Activated CD8-positive, alpha-beta T cell treated with anti-CD3 and anti-CD28 coated beads, Interleukin-2, amount 10 ng/mL, durations not matched to agents 7 days and 5 days (primary cell): Measurements from ENCODE around the gene HLA-DRA. TPM values are rescaled to one million over a fixed set of nuclear protein-coding genes. Genes with fewer than 3 reads are reported as not detected.

Source experiments
- ATAC-seq: fragments of 150-1000 bp; cut with Tn5 transposase; one replicate; pipeline ENCODE4 v1.10.0; 2021; ENCODE audit warnings: moderate library complexity
- CTCF ChIA-PET: fragments of 350-600 bp; sonication (Branson Sonifier 250); formaldehyde crosslinking; loops from one replicate; lab custom pipeline; 2021; ENCODE audit warnings: antibody characterized with exemption; lab: Charles Lee
- POLR2A ChIA-PET: fragments of 350-600 bp; sonication (Branson Sonifier 250); formaldehyde crosslinking; loops from one replicate; lab custom pipeline; 2021; ENCODE audit warnings: antibody characterized with exemption; lab: Charles Lee
- DNase-seq: peaks from one replicate; pipeline ENCODE4 v3.0.0-alpha.2; 2020
- H3K27ac Mint-ChIP-seq: one replicate; pipeline ENCODE4 v1.8.0; 2021; ENCODE audit warnings: mild to moderate bottlenecking, mixed read lengths
- H3K27me3 Mint-ChIP-seq: one replicate; pipeline ENCODE4 v1.8.0; 2021; ENCODE audit warnings: low read depth, mixed read lengths
- H3K36me3 Mint-ChIP-seq: one replicate; pipeline ENCODE4 v1.8.0; 2021; ENCODE audit warnings: low read depth, mixed read lengths
- H3K4me1 Mint-ChIP-seq: one replicate; pipeline ENCODE4 v1.8.0; 2021; ENCODE audit warnings: low read depth, mixed read lengths
- H3K4me3 Mint-ChIP-seq: one replicate; pipeline ENCODE4 v1.8.0; 2021; ENCODE audit warnings: mild to moderate bottlenecking, mixed read lengths
- H3K9me3 Mint-ChIP-seq: one replicate; pipeline ENCODE4 v1.8.0; 2022; ENCODE audit warnings: mixed read lengths; ENCODE audit not compliant: insufficient read depth
- total RNA-seq, 2 experiments: library from RNA; stranded (reverse); gene quantifications; one replicate each; pipeline ENCODE4 v1.2.3, GENCODE V29; 2021

The HLA-DRA gene
- total RNA-seq, 2 experiments from 2014 or later, result 30.9 to 31.3 TPM

GRCh38 chr6:32411566-32412327 is 27.9 kb upstream of the HLA-DRA start:
- H3K27ac Mint-ChIP-seq, result no peak overlapping the region
- H3K36me3 Mint-ChIP-seq, result no peaks in the 10 kb centered on the region
- DNase-seq (no peak), ATAC-seq (no peak)
- H3K27me3 Mint-ChIP-seq, result peaks cover 53% of the 10 kb centered on the region
- no peak overlapping the region for H3K4me3 Mint-ChIP-seq
- no peaks in the 10 kb centered on the region for H3K9me3 Mint-ChIP-seq
- CTCF ChIA-PET, result interaction anchor here (1.4 to 9.6 kb wide), 3 partner anchors 259 to 376 kb away, joined by 3 to 105 read pairs (median 10); no protein-coding TSS in a partner anchor
- POLR2A ChIA-PET, result no interaction called here
- H3K4me1 Mint-ChIP-seq, result peaks cover 8% of the 10 kb centered on the region

DNA sequence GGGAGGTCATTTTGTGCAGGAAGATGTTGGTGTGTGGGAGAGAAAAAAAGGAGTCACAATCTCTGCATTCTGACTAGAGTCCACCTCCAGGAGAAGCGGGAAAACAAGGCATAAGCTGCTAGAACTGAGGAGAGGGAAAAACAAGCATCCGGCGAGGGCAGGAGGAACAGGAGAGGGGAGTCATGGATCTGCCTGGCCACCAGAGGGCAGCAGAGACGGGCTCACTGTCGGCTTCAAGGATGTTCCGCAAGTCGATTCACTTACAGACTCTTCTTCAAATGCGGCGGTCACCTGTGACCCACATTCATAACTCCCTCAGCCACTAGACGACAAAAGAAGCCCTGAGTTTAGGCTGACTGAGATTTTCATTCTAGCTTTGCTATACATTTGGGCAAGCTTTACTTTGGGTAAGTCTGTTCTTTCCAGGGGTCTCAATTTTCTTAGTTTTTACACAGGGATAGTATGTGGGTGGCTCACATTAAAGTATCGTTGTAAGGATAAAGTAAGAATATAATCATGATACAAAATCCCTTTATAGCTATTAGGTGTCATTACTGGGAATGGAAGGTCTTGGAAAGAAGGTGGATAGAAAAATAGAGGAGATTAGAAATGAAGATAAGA is 26.1 kb upstream of the HLA-DRA start:
- Mint-ChIP-seq H3K27ac (no peak overlapping the region), H3K27me3 (peaks cover 48% of the 10 kb centered on the region), H3K9me3 (no peaks in the 10 kb centered on the region), H3K36me3 (no peaks in the 10 kb centered on the region), H3K4me3 (no peak overlapping the region), H3K4me1 (peaks cover 8% of the 10 kb centered on the region)
- CTCF ChIA-PET, result interaction anchor here (0.7 to 9.6 kb wide), 42 partner anchors 9 to 640 kb away, joined by 3 to 105 read pairs (median 4); partner anchors contain the start of genes PRRT1 and TAP2
- POLR2A ChIA-PET, result no interaction called here
- ATAC-seq, result peak; percentile 82
- DNase-seq, result peak; percentile 87

DNA sequence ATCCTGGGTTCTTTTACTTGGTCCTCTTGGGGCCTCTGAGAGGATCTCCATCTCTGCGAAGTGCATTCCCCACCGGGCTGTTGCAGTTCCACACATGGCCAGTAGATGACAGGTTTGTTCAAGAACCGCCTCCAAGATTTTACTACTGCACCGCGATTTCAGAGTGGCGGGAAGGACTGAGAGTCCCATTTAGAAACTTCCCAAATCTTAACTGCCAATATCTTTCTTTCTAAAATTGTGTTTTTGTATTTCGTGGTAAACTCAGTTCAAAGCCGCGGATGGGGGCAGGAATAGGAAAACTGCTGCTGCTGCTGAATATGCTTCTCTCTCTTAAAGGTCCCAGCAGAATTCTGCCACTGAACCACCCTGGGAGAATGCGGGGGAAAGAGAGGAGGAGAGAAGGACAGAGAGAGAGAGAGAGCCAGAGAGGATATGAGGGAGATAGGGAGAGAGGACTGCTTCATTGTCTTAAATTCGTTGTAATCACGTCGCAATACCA is 24.1 kb upstream of the HLA-DRA start:
- peak; percentile 82 for DNase-seq
- ChIA-PET CTCF (interaction anchor here (0.9 to 9.6 kb wide), 10 partner anchors 10 to 453 kb away, joined by 3 to 105 read pairs (median 30); no protein-coding TSS in a partner anchor), POLR2A (interaction anchor here (0.7 kb wide), 1 partner anchor 82 kb away, joined by 3 read pairs; no protein-coding TSS in a partner anchor)
- Mint-ChIP-seq H3K27ac (no peak overlapping the region), H3K4me1 (peaks cover 8% of the 10 kb centered on the region), H3K27me3 (peaks cover 52% of the 10 kb centered on the region), H3K4me3 (no peak overlapping the region), H3K9me3 (no peaks in the 10 kb centered on the region), H3K36me3 (no peaks in the 10 kb centered on the region)
- peak; percentile 77 for ATAC-seq

DNA sequence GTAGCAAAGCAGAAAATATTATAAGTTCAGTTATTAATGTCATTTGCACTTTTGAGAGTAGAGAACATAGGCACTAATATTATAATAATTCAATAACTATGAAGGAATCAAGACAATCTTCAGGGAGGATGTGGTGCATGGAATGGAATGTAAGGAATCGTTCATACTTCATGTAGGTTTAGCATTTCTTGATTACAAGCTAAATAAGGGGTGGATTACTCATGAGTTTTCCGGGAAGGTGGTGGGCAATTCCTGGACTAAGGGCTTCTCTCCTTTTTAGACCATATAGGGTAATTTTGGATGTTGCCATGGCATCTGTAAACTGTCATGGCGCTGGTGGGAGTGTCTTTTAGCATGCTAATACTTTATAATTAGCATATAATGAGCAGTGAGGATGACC is 23.7 kb upstream of the HLA-DRA start:
- H3K4me3 Mint-ChIP-seq, result no peak overlapping the region
- DNase-seq (no peak), ATAC-seq (no peak)
- no peaks in the 10 kb centered on the region for H3K36me3 Mint-ChIP-seq
- peaks cover 8% of the 10 kb centered on the region for H3K4me1 Mint-ChIP-seq
- H3K9me3 Mint-ChIP-seq, result no peaks in the 10 kb centered on the region
- ChIA-PET CTCF (interaction anchor here (0.6 to 9.6 kb wide), 8 partner anchors 9 to 452 kb away, joined by 3 to 105 read pairs (median 4); no protein-coding TSS in a partner anchor), POLR2A (interaction anchor here (0.7 kb wide), 1 partner anchor 83 kb away, joined by 3 read pairs; no protein-coding TSS in a partner anchor)
- H3K27me3 Mint-ChIP-seq, result peaks cover 53% of the 10 kb centered on the region
- no peak overlapping the region for H3K27ac Mint-ChIP-seq

DNA sequence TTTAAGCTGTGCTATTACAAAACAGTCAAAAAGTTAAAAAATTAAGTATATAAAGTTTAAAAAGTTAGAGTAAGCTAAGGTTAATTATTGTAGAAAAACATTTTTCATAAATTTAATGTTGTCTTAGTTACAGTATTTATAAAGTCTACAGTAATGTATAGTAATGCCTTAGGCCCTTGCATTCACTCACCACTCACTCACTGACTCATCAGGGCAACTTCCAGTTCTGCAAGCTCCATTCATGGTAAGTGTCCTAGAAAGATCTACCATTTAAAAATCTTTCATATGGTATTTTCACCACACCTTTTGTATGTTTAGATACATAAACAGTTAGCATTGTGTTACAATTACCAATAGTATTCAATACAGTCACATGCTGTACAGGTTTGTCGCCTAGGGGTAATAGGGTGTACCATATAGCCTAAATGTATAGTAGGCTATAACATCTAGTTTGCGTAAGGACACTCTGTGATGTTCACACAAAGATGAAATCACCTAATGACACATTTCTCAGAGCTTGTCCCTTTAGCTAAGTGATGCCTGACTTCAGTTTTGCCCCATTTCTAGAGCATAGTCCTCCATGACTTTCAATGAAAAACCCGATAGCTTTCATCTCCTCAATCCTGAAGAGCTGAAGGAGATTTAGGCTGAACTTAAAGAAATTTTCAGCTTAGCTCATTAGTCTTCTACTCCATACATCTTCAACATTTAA is 14.9 kb upstream of the HLA-DRA start:
- Mint-ChIP-seq H3K27ac (no peak overlapping the region), H3K4me3 (no peak overlapping the region), H3K9me3 (no peaks in the 10 kb centered on the region), H3K36me3 (no peaks in the 10 kb centered on the region), H3K27me3 (peaks cover 39% of the 10 kb centered on the region), H3K4me1 (no peaks in the 10 kb centered on the region)
- DNase-seq (no peak), ATAC-seq (no peak)
- ChIA-PET POLR2A (no interaction called here), CTCF (interaction anchor here (1.0 to 4.3 kb wide), 6 partner anchors 9 to 361 kb away, joined by 3 to 31 read pairs (median 4); no protein-coding TSS in a partner anchor)

- no peaks in the 10 kb centered on the region for H3K9me3 Mint-ChIP-seq
- ChIA-PET CTCF (interaction anchor here (1.2 to 4.3 kb wide), 3 partner anchors 12 to 274 kb away, joined by 4 to 31 read pairs (median 14); no protein-coding TSS in a partner anchor), POLR2A (no interaction called here)
- no peak overlapping the region for H3K4me3 Mint-ChIP-seq
- peaks cover 32% of the 10 kb centered on the region for H3K27me3 Mint-ChIP-seq
- H3K4me1 Mint-ChIP-seq, result no peaks in the 10 kb centered on the region
- DNase-seq (no peak), ATAC-seq (no peak)
- H3K27ac Mint-ChIP-seq, result no peak overlapping the region
- no peaks in the 10 kb centered on the region for H3K36me3 Mint-ChIP-seq
Observed at GRCh38 chr6:32426338-32426737, 13.3 kb upstream of the HLA-DRA start.

- no peaks in the 10 kb centered on the region for H3K9me3 Mint-ChIP-seq
- no peak overlapping the region for H3K27ac Mint-ChIP-seq
- H3K4me3 Mint-ChIP-seq, result no peak overlapping the region
- ATAC-seq, result no peak
- no peak for DNase-seq
- ChIA-PET CTCF (interaction anchor here (1.2 to 4.3 kb wide), 2 partner anchors 13 to 182 kb away, joined by 4 to 31 read pairs; no protein-coding TSS in a partner anchor), POLR2A (no interaction called here)
- no peaks in the 10 kb centered on the region for H3K4me1 Mint-ChIP-seq
- peaks cover 25% of the 10 kb centered on the region for H3K27me3 Mint-ChIP-seq
- H3K36me3 Mint-ChIP-seq, result no peaks in the 10 kb centered on the region
Observed at GRCh38 chr6:32427218-32427617, 12.5 kb upstream of the HLA-DRA start.

GRCh38 chr6:32427934-32428474 is 11.7 kb upstream of the HLA-DRA start:
- Mint-ChIP-seq H3K36me3 (no peaks in the 10 kb centered on the region), H3K27me3 (peaks cover 24% of the 10 kb centered on the region), H3K4me3 (no peak overlapping the region), H3K4me1 (no peaks in the 10 kb centered on the region), H3K9me3 (no peaks in the 10 kb centered on the region), H3K27ac (no peak overlapping the region)
- CTCF ChIA-PET, result no interaction called here
- no peak for ATAC-seq
- POLR2A ChIA-PET, result no interaction called here
- DNase-seq, result no peak

- no peak overlapping the region for H3K27ac Mint-ChIP-seq
- DNase-seq (no peak), ATAC-seq (no peak)
- peaks cover 26% of the 10 kb centered on the region for H3K27me3 Mint-ChIP-seq
- H3K9me3 Mint-ChIP-seq, result no peaks in the 10 kb centered on the region
- POLR2A ChIA-PET, result no interaction called here
- CTCF ChIA-PET, result interaction anchor here (1.9 kb wide), 1 partner anchor 270 kb away, joined by 8 read pairs; no protein-coding TSS in a partner anchor
- no peaks in the 10 kb centered on the region for H3K36me3 Mint-ChIP-seq
- H3K4me1 Mint-ChIP-seq, result no peaks in the 10 kb centered on the region
- no peak overlapping the region for H3K4me3 Mint-ChIP-seq
Observed at GRCh38 chr6:32430179-32430578, 9.5 kb upstream of the HLA-DRA start.

DNA sequence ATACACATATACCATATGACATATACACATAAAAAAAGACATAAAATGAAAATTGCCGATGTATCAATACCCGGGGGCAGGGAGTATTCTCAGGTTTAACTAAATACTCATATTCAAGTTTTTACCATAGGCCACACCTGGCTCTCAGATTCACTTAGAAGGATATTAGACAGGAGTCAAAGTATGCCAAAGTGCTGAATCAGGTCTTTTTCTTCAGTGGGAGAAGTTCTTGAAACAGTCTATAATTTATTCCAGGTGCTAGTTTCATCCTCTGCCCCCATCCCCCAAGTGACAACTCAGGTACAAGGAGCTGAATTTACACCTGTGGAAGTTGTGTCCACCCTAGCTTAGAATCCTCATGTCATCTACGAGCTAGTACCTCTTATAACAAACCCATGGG is 8.5 kb upstream of the HLA-DRA start:
- DNase-seq, result no peak
- ChIA-PET POLR2A (no interaction called here), CTCF (interaction anchor here (0.7 to 3.1 kb wide), 8 partner anchors 17 to 437 kb away, joined by 3 to 23 read pairs (median 5); no protein-coding TSS in a partner anchor)
- Mint-ChIP-seq H3K4me1 (no peaks in the 10 kb centered on the region), H3K4me3 (no peak overlapping the region), H3K27ac (no peak overlapping the region), H3K36me3 (no peaks in the 10 kb centered on the region), H3K27me3 (peaks cover 27% of the 10 kb centered on the region), H3K9me3 (no peaks in the 10 kb centered on the region)
- no peak for ATAC-seq

GRCh38 chr6:32432050-32432450 is 7.6 kb upstream of the HLA-DRA start:
- H3K4me3 Mint-ChIP-seq, result no peak overlapping the region
- no peak for DNase-seq
- H3K27ac Mint-ChIP-seq, result no peak overlapping the region
- ATAC-seq, result no peak
- H3K36me3 Mint-ChIP-seq, result no peaks in the 10 kb centered on the region
- CTCF ChIA-PET, result interaction anchor here (0.9 to 3.1 kb wide), 13 partner anchors 14 to 436 kb away, joined by 3 to 23 read pairs (median 4); no protein-coding TSS in a partner anchor
- POLR2A ChIA-PET, result no interaction called here
- peaks cover 27% of the 10 kb centered on the region for H3K27me3 Mint-ChIP-seq
- no peaks in the 10 kb centered on the region for H3K9me3 Mint-ChIP-seq
- H3K4me1 Mint-ChIP-seq, result no peaks in the 10 kb centered on the region
